Mesodermal cell (in vitro differentiated cells): Measurements from ENCODE around the gene TSPAN19.
A peak's percentile ranks its signal among the peaks of the same experiment; 100 is the strongest.
"Not testable (repeated sequence)": the region's sequence is repeated elsewhere in the genome, so short reads cannot be mapped to it uniquely, and the experiment has no call there.

Experiments
- H3K27ac ChIP-seq: 2 replicates; pipeline ENCODE4 v1.7.0; 2013; ENCODE audit warnings: mild to moderate bottlenecking, low read depth, low read length, moderate library complexity; ENCODE audit not compliant: severe bottlenecking
- H3K36me3 ChIP-seq: 2 replicates; pipeline ENCODE4 v1.7.1; 2013; ENCODE audit warnings: mild to moderate bottlenecking, low read length, moderate library complexity; ENCODE audit not compliant: control insufficient read depth, insufficient read depth
- H3K4me1 ChIP-seq: one replicate; pipeline ENCODE4 v1.7.1; 2013; ENCODE audit warnings: mild to moderate bottlenecking, low read length; ENCODE audit not compliant: insufficient read depth, control insufficient read depth, poor library complexity, severe bottlenecking
- H3K4me3 ChIP-seq: 2 replicates; pipeline ENCODE4 v1.7.0; 2013; ENCODE audit warnings: low read length, control low read depth, mild to moderate bottlenecking; ENCODE audit not compliant: insufficient read depth, poor library complexity, severe bottlenecking; ENCODE audit errors: extremely low read depth
- H3K9me3 ChIP-seq: 2 replicates; pipeline ENCODE4 v1.7.1; 2013; ENCODE audit warnings: mild to moderate bottlenecking, low read length, moderate library complexity; ENCODE audit not compliant: control insufficient read depth
- WGBS, 2 experiments: methylation state at CpG; one replicate each; pipeline ENCODE4 v1.1.5; 2013; ENCODE audit warnings: missing lambda C conversion rate in 2 of 2; ENCODE audit not compliant: insufficient coverage in 2 of 2; 5-methylcytosine and 5-hydroxymethylcytosine counted together

The TSPAN19 gene

GRCh38 chr12:85041395-85041794 is 5.3 kb upstream of the TSPAN19 start:
- no peaks in the 10 kb centered on the region for H3K4me1 ChIP-seq
- H3K4me3 ChIP-seq, result no peak overlapping the region
- H3K36me3 ChIP-seq, result no peaks in the 10 kb centered on the region
- no CpG with 5 or more reads among the region's 1 CpG for WGBS, 2 experiments
- no peaks in the 10 kb centered on the region for H3K9me3 ChIP-seq
- no peak overlapping the region for H3K27ac ChIP-seq

GRCh38 chr12:85036733-85037132 is 656 bp upstream of the TSPAN19 start:
- Histone ChIP-seq H3K36me3 (no peaks in the 10 kb centered on the region), H3K27ac (no peak overlapping the region), H3K4me1 (no peaks in the 10 kb centered on the region), H3K9me3 (no peaks in the 10 kb centered on the region), H3K4me3 (peak overlapping the region; percentile 42)
- WGBS, 2 experiments, result 20% methylated on average over 2 of the region's 3 CpGs; no CpG with 5 or more reads in 1 of the 2 experiments

GRCh38 chr12:85029456-85029855 is 6.6 kb downstream of the TSPAN19 start:
- Histone ChIP-seq H3K36me3 (no peaks in the 10 kb centered on the region), H3K9me3 (no peaks in the 10 kb centered on the region), H3K27ac (no peak overlapping the region), H3K4me3 (no peak overlapping the region), H3K4me1 (no peaks in the 10 kb centered on the region)

- Histone ChIP-seq H3K36me3 (no peaks in the 10 kb centered on the region), H3K4me3 (no peak overlapping the region), H3K4me1 (no peaks in the 10 kb centered on the region), H3K9me3 (no peaks in the 10 kb centered on the region), H3K27ac (no peak overlapping the region)
- no CpG with 5 or more reads among the region's 2 CpGs for WGBS, 2 experiments
Measured at GRCh38 chr12:85018098-85018497, 18.0 kb downstream of the TSPAN19 start.

DNA sequence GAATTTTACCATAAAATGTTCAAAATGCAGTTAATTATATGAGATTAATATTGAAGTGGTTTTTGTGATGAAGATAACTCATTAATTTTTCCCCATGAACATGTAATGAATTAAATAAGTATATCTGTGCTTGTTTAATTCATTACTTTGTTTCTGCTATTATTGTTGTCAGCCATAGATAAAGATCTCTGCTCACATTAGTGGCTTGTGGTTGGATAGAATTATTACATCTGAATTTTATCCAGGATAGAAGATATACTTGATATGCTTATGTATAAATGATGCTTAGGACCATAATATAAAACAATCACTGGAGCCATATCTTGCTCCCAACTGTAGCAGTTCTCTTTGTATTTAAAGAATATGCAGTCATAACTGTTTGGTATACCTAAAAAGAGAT is 18.5 kb downstream of the TSPAN19 start:
- H3K9me3 ChIP-seq, result no peaks in the 10 kb centered on the region
- no peaks in the 10 kb centered on the region for H3K4me1 ChIP-seq
- no peak overlapping the region for H3K4me3 ChIP-seq
- no peaks in the 10 kb centered on the region for H3K36me3 ChIP-seq
- H3K27ac ChIP-seq, result no peak overlapping the region

GRCh38 chr12:85017133-85017532 is 18.9 kb downstream of the TSPAN19 start:
- Histone ChIP-seq H3K4me1 (no peaks in the 10 kb centered on the region), H3K27ac (no peak overlapping the region), H3K9me3 (no peaks in the 10 kb centered on the region), H3K36me3 (no peaks in the 10 kb centered on the region), H3K4me3 (no peak overlapping the region)
- WGBS, 2 experiments, result no CpG with 5 or more reads among the region's 3 CpGs

DNA sequence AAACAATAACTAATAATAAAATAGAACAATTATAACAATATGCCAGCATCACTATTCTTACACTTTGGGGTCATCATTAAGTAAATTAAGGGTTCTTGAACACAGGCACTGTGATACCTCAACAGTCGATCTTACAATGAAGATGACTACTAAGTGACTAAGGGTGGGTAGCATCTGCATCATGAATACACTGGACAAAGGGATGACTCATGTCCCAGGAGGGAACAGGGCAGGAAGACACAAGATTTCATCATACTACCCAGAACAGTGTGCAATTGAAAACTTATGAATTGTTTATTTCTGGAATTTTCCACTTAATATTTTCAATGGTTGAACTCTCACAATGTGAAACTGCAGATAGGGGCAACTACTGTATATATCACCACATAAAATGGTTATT is 19.7 kb downstream of the TSPAN19 start:
- H3K27ac ChIP-seq, result no peak overlapping the region
- no peaks in the 10 kb centered on the region for H3K4me1 ChIP-seq
- no peak overlapping the region for H3K4me3 ChIP-seq
- no CpG with 5 or more reads among the region's 1 CpG for WGBS, 2 experiments
- H3K36me3 ChIP-seq, result no peaks in the 10 kb centered on the region
- no peaks in the 10 kb centered on the region for H3K9me3 ChIP-seq

DNA sequence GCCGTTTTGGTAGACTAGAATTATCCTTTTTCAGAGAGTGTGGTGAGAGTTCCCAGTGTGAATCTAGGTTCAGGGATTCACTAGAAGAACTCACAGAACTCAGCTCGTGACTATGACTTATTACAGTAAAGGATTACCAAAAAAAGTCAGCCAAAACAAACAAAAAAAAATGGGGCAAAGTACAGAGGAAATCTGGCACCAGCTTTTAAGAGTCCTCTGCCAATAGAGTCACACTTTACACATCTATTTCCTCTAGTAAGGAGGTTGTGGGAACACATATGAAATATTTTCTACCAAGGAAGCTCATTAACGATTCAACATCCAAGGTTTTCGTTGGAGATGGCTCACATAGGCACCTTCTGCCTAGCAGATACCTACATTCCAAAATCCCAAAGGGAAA is 28.2 kb downstream of the TSPAN19 start:
- H3K4me3 ChIP-seq, result no peak overlapping the region
- no peaks in the 10 kb centered on the region for H3K9me3 ChIP-seq
- H3K4me1 ChIP-seq, result no peaks in the 10 kb centered on the region
- no CpG with 5 or more reads among the region's 4 CpGs for WGBS, 2 experiments
- H3K27ac ChIP-seq, result no peak overlapping the region
- H3K36me3 ChIP-seq, result no peaks in the 10 kb centered on the region

- Histone ChIP-seq H3K27ac (no peak overlapping the region), H3K4me1 (no peaks in the 10 kb centered on the region), H3K36me3 (no peaks in the 10 kb centered on the region), H3K4me3 (no peak overlapping the region), H3K9me3 (no peaks in the 10 kb centered on the region)
- no CpG with 5 or more reads among the region's 1 CpG for WGBS, 2 experiments
Measured at GRCh38 chr12:85006206-85006605, 29.9 kb downstream of the TSPAN19 start.

DNA sequence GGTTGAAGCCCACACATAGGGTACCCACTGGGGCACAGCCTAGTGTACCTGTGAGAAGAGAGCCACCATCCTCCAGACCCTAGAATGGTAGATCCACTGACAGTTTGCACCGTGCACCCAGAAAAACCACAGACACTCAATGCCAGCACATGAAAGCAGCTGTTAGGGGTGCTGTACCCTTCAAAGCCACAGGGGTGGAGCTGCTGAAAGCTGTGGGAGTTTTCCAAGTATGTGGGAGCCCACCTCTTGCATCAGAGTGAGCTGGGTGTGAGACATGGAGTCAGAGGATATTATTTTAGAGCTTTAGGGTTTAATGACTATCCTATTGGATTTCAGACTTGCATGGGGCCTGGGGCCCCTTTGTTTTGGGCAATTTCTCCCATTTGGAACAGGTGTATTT is 30.5 kb downstream of the TSPAN19 start:
- WGBS, 2 experiments, result 67% methylated on average over 1 of the region's 1 CpG; no CpG with 5 or more reads in 1 of the 2 experiments
- Histone ChIP-seq H3K4me3 (no peak overlapping the region), H3K9me3 (no peaks in the 10 kb centered on the region), H3K36me3 (no peaks in the 10 kb centered on the region), H3K4me1 (no peaks in the 10 kb centered on the region), H3K27ac (no peak overlapping the region)

DNA sequence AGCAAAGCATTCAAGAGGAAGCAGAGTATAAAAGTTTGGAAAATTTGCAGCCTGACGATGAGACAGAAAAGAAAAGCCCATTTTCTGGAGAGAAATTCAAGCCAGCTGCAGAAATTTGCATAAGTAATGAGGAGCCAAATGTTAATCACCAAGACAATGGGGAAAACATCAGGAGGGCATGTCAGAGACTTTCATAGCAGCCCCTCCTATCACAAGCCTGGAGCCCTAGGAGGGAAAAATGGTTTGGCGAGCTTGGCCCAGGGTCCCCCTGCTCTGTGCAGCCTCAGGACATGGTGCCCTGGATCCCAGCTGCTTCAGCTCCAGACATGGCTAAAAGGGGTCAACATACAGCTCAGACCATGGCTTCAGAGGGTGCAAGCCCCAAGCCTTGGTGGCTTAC is 31.0 kb downstream of the TSPAN19 start:
- not testable (repeated sequence) for H3K4me1 ChIP-seq, H3K4me3 ChIP-seq, H3K27ac ChIP-seq, H3K36me3 ChIP-seq, H3K9me3 ChIP-seq
- WGBS, 2 experiments, result 25 to 38% methylated on average over 1 to 2 of the region's 2 CpGs

GRCh38 chr12:85004204-85004603 is 31.9 kb downstream of the TSPAN19 start:
- Histone ChIP-seq H3K27ac (no peak overlapping the region), H3K4me1 (no peaks in the 10 kb centered on the region), H3K36me3 (no peaks in the 10 kb centered on the region), H3K9me3 (no peaks in the 10 kb centered on the region), H3K4me3 (no peak overlapping the region)
